GM19328 (cell line): Measurements from ENCODE around the gene YEATS4.

Source experiments
- ATAC-seq: cut with Tn5 transposase; IDR thresholded peaks from one replicate; pipeline ENCODE4 v1.9.1; 2021; ENCODE audit warnings: mild to moderate bottlenecking, moderate library complexity; ENCODE audit not compliant: unreplicated experiment

Gene YEATS4

DNA sequence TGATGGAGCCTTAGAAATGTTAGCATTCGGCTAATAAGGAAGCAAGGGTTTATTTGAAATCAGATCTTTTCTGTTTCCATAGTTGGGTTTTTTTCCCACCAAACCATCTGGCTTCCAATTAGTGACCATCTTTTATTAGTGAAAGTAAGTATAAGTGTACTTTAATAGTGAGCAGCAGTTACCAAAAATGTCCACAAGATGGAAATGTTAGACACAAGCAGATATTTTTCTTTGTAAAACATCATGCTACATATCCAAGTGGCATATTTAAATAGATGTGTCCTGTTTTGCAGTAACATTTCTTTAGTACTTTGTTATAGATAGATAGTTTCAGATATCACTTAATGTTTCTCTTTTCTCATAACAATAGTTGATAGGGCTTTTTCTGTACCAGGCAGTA lies 28.8 kb downstream of the YEATS4 start:
- no peak for ATAC-seq

- no peak for ATAC-seq
Observed at GRCh38 chr12:69389831-69390230, 30.3 kb downstream of the YEATS4 start.

GRCh38 chr12:69392179-69392928 lies 32.8 kb downstream of the YEATS4 start:
- no peak for ATAC-seq

DNA sequence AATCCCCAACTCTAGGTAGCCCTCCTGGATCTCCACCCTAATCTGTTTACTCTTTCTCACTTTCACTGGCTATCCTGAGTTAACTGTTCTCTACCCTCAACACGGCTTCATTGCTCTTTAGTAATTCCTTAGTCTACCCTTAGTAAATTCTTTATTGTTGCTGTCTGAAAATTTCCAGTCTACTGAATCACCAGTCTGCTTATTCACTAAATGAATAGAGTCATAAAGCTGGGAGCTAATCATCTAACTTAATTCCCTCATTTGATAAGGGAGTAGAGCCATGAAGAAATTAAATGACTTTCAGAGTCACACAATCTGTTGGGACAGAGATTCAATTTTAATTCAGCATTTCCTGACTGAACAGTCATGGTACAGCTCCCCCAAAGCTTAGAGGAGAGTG lies 36.5 kb downstream of the YEATS4 start:
- ATAC-seq, result no peak

- ATAC-seq, result no peak
Observed at GRCh38 chr12:69396963-69397362, 37.4 kb downstream of the YEATS4 start.

- no peak for ATAC-seq
Observed at GRCh38 chr12:69397978-69398377, 38.4 kb downstream of the YEATS4 start.

- no peak for ATAC-seq
Observed at GRCh38 chr12:69401940-69402339, 42.4 kb downstream of the YEATS4 start.

DNA sequence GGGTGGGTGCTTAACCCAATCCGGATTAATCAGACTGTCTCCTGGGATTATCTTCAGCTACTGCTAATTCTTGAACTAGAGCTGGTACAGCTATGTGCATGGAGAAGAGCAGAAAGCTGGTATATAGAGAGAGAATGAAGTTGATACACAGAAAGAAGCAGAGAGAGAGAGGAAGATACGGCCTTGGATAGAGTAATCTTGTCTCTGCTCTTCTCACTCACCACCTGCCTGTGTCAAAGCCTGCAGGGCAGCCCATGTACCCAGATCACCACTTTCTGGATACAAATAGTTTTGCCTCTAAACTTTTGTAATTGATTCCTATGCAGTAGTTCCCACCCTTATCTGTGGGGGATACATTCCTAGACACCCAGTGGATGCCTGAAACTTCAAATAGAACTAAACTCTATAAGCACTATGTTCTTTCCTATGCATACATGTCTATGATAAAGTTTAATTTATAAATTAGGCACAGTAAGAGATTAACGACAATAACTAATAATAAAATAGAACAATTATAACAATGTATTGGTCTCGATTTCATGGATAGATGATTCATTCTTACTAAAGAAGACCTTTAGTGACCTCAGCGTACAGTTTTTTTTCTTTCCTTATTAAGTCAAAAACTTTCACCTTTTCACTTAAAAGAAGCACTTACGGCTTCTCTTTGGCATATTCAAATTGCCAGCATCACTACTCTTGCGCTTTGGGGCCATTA lies 45.5 kb downstream of the YEATS4 start:
- no peak for ATAC-seq

DNA sequence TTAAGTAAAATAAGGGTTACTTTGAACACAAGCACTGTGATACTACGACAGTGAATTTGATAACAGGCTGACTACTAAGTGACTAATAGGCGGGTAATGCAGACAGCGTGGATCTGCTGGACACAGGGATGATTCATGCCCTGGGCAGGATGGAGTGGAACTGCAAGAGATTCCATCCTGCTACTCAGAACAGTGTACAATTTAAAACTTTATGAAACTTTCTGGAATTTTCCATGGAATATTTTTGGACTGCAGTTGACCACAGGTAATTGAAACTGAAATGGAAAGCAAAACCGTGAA lies 46.0 kb downstream of the YEATS4 start:
- no peak for ATAC-seq

- no peak for ATAC-seq
Observed at GRCh38 chr12:69406217-69406616, 46.7 kb downstream of the YEATS4 start.

DNA sequence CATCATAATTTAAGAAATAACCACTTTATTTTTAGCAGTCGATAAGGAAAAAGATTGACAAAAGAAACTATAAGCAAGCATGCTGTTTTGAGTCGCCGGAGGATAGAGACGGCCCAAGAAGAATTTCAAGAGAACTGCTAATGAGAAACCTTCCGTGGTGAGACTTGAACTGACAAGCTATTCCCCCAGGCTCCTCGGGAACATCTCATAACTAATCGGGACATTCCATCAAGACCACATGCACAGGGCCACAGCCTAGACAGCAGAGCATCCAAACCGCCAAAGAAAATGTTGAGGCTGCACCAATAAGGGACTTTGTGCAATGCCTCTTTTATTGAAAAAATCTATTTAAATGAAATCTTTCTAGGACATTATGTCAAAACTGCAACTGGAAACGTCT lies 51.0 kb downstream of the YEATS4 start:
- no peak for ATAC-seq

GRCh38 chr12:69412655-69413054 lies 53.1 kb downstream of the YEATS4 start:
- no peak for ATAC-seq

- ATAC-seq, result no peak
Observed at GRCh38 chr12:69415471-69416275, 56.1 kb downstream of the YEATS4 start.

DNA sequence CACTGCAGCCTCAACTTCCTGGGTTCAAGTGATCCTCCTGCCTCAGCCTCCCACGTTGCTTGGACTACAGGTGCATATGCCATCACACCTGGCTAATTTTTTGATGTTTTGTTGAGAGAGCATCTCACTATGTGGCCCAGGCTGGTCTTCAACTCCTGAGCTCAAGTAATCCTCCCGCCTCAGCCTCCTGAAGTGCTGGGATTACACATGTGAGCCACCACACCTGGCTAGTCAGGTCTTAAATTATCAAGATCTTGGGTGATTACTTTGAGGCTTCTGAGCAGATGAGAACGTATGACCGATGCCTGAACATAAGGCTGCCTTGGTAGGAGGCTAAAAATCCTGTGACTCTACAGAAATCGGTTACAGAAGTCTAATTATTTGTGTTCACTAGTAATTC lies 57.7 kb downstream of the YEATS4 start:
- no peak for ATAC-seq

DNA sequence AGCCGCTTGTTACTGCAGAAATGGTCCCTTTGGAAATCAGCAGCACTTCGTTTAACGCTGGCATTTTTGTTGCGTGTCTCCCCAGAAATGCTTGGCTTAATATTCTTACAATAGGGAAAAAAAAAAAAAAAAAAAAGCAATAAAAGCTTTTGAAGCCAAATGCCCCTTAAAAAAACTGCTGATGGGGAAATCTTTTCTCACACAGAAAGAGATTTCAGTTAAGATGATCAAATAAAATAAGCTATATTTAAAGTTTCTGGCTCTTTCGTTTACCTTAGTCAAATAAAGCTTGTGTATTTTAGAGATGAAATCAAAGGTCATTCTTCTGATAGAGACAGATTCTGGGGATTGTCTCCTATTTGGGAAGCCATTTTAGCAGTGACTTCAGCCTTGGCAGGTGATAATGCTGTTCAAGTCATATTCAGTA lies 58.2 kb downstream of the YEATS4 start:
- ATAC-seq, result no peak

- ATAC-seq, result no peak
Observed at GRCh38 chr12:69419701-69420100, 60.2 kb downstream of the YEATS4 start.

DNA sequence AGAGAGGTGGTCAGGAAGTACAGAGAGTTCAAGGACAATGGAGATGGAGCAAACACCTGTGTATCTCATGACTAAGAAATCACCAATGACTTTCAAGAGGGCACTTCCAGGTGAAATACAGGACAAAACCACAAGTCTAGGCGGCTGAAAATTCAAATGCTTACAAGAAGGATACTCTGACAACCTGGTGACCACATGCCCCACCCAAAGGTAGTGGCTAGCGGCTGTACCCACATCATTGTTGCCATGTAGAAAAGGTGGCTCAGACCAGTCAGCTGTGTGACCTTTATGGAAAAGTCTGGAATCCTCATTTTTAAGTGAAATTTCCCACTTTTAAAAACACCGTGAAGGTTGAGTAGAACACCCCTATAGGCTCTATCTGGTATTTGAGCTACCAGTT lies 62.0 kb downstream of the YEATS4 start:
- no peak for ATAC-seq

DNA sequence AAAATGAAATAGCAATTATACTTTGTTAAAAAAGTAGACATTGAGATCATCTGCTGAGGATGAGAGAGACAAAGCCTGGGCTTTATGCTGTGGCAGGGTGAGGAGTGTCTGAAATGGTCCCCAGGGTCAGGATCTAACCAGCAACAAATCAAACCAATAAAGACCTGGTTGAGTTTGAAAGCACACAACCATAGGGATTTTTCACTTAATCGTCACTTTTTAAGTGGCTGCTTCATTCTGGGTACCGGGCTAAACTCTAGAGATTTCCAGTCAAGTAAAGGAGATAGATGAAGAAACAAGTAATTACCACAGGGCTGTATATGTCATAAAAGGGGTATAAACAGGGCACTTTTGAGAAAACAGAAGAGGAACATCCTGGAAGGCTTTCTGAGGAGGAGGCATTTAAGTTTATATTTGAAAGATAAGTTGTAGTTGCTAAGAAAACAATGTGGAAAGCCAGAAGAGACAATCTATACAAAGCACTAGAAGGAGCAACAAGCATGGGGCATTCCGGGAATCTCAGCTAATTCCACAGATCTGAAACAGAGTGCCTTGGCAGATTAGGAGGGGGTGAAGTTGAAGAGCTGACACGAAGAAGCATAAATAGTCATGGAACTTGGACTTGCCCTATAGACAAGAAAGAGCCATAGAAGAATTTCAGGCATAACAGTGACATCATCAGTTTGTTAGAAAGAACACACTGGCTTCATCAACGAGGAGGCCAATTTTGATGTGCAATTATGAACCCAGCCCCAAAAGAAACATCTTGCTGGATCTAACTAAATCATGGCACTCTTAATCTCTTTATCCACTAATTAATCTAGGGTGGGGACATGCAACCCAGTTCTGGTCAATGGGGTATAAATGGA lies 63.7 kb downstream of the YEATS4 start:
- ATAC-seq, result no peak

DNA sequence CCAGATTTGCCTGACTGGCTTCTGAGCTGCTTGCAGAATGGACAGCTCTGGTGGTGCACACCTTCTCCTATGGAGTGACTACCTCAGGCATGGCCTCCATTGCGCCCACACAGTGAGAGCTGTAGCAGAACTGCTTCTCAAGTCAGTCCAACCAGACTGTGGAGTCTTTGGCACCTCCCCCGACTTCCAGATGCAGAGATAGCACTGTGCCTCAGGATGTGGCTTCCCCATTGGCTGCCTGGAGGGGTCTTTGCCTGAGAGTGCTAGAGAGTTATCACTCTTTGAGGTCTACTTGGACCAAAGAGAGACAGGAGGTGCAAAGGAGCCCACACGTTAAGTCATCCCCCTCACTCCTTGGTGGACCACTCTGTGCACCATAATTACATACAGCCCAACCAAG lies 65.9 kb downstream of the YEATS4 start:
- no peak for ATAC-seq

GRCh38 chr12:69428351-69429073 lies 69.0 kb downstream of the YEATS4 start:
- no peak for ATAC-seq
